GM23248 (cell line): ENCODE measurements around the gene ZNF274. TPM values are rescaled to one million over a fixed set of nuclear protein-coding genes. Genes with fewer than 3 reads are reported as not detected.
A peak's percentile ranks its signal among the peaks of the same experiment; 100 is the strongest.

Experiments used
- DNase-seq: peaks from one replicate; pipeline ENCODE4 v3.0.0-alpha.2; 2015
- H2AFZ ChIP-seq: fragments of 200-600 bp; sonication (generic); 2 replicates; pipeline ENCODE4 v1.6.1; 2016; ENCODE audit warnings: antibody characterized with exemption
- H3F3A ChIP-seq: fragments of 200-600 bp; sonication (generic); 2 replicates; pipeline ENCODE4 v1.6.1; 2016; ENCODE audit warnings: mild to moderate bottlenecking, antibody characterized with exemption, mixed run types; ENCODE audit not compliant: insufficient read depth
- H3K27ac ChIP-seq: fragments of 200-600 bp; sonication (generic); 2 replicates; pipeline ENCODE4 v1.5.1; 2016; ENCODE audit warnings: mild to moderate bottlenecking
- H3K27me3 ChIP-seq: fragments of 200-600 bp; sonication (generic); replicated peaks from 2 replicates; pipeline ENCODE4 v1.6.1; 2016; ENCODE audit warnings: mild to moderate bottlenecking; ENCODE audit not compliant: insufficient read depth
- H3K36me3 ChIP-seq: fragments of 200-600 bp; sonication (generic); 2 replicates; pipeline ENCODE4 v1.6.1; 2016; ENCODE audit warnings: low read depth, mild to moderate bottlenecking
- H3K4me1 ChIP-seq: fragments of 200-600 bp; sonication (generic); 2 replicates; pipeline ENCODE4 v1.6.1; 2016; ENCODE audit warnings: mild to moderate bottlenecking; ENCODE audit not compliant: insufficient read depth
- H3K4me2 ChIP-seq: fragments of 200-600 bp; sonication (generic); one replicate; pipeline ENCODE4 v1.6.1; 2016; ENCODE audit warnings: mild to moderate bottlenecking; ENCODE audit not compliant: unreplicated experiment
- H3K4me3 ChIP-seq: fragments of 200-600 bp; sonication (generic); 2 replicates; pipeline ENCODE4 v1.5.1; 2016; ENCODE audit warnings: mild to moderate bottlenecking
- H3K79me2 ChIP-seq: fragments of 200-600 bp; sonication (generic); 2 replicates; pipeline ENCODE4 v1.6.1; 2016; ENCODE audit warnings: mild to moderate bottlenecking; ENCODE audit not compliant: insufficient read depth
- H3K9ac ChIP-seq: fragments of 200-600 bp; sonication (generic); 2 replicates; pipeline ENCODE4 v1.6.1; 2016; ENCODE audit warnings: mild to moderate bottlenecking
- H3K9me2 ChIP-seq: fragments of 200-600 bp; sonication (generic); 2 replicates; pipeline ENCODE4 v1.6.1; 2016; ENCODE audit warnings: mixed run types, mild to moderate bottlenecking, moderate library complexity; ENCODE audit not compliant: insufficient read depth
- H3K9me3 ChIP-seq: fragments of 200-600 bp; sonication (generic); one replicate; pipeline ENCODE4 v1.6.1; 2017; ENCODE audit warnings: low read depth
- H4K20me1 ChIP-seq: fragments of 200-600 bp; sonication (generic); 2 replicates; pipeline ENCODE4 v1.6.0; 2016; ENCODE audit not compliant: insufficient read depth
- EZH2 ChIP-seq: fragments of 200-600 bp; sonication (generic); IDR thresholded peaks from 2 replicates; pipeline ENCODE4 v1.6.1; 2018; ENCODE audit warnings: antibody characterized with exemption, mild to moderate bottlenecking; ENCODE audit not compliant: insufficient read depth, poor library complexity, severe bottlenecking
- EZH2phosphoT487 ChIP-seq: fragments of 200-600 bp; sonication (generic); IDR thresholded peaks from 2 replicates; pipeline ENCODE4 v1.6.1; 2018; ENCODE audit warnings: antibody characterized with exemption, moderate library complexity, mild to moderate bottlenecking, low read depth; ENCODE audit not compliant: insufficient read depth
- WGBS, 2 experiments: methylation state at CpG; one replicate each; pipeline ENCODE4 v1.1.6; 2015 to 2017; ENCODE audit warnings: low lambda C conversion rate in 2 of 2, low coverage in 1 of 2; ENCODE audit errors: missing lambda C conversion rate in 2 of 2; 5-methylcytosine and 5-hydroxymethylcytosine counted together
- in situ Hi-C: fragments of 300-500 bp; cut with MboI; formaldehyde crosslinking; loops from 2 replicates; pipeline ENCODE4 v1.15.0; 2020
- polyA plus RNA-seq: library from polyadenylated mRNA; unstranded; fragments of >200 nt; fragmentation: Nextera tagmentation; extraction: Ambion mirVana; gene quantifications from 2 replicates; pipeline ENCODE4 v1.2.1, GENCODE V29; 2016
- total RNA-seq: library from RNA; depleted of rRNA; stranded (reverse); fragments of >200 nt; shearing (Covaris generic); gene quantifications from 2 replicates; pipeline ENCODE4 v1.2.3, GENCODE V29; 2014

ZNF274 gene
- total and polyA plus RNA-seq, 2 experiments from 2014 or later: 18.0 to 20.8 TPM

DNA sequence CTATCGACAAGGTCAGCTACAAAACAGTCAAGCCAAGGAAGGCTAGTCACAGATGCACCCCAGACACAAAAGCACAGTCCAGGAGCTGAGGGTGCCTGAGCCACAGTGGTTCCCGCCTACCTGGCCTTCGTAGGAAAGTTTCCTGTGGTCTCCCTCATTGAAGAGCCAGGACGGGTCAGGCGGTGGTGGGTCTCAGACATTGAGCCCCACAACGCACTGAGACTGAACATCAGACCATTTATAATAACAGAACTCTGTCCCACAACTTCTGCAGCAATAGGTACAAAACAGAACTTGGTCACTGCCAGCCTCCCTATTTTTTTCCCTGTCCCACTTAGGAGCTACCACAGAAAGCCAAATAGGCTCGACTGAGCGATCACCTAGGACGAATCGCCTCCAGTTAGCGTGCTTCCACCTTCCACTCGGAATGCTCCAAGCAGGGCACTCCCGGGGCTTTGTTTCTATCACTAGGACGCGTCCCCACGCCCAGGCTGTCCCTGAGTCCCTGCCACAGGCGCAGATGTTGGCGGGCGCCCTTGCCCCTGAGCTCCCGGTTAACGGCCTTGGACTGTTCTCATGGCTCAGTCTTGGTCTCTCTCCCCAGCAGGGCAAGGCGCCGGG lies 45.2 kb downstream of the ZNF274 start:
- TF ChIP-seq EZH2: no peak
- TF ChIP-seq EZH2phosphoT487: no peak
- H3K4me3 ChIP-seq: peak overlapping the region; percentile 80
- H2AFZ ChIP-seq: peak overlapping the region; percentile 95
- peak overlapping the region; percentile 81 for H3K9ac ChIP-seq
- no peaks in the 10 kb centered on the region for H4K20me1 ChIP-seq
- no peaks in the 10 kb centered on the region for H3K9me2 ChIP-seq
- H3K79me2 ChIP-seq: peaks cover 33% of the 10 kb centered on the region
- 4 to 9% methylated on average over 23 of the region's 23 CpGs for WGBS, 2 experiments
- DNase-seq: no peak
- peaks cover 4% of the 10 kb centered on the region; the same call in 1 of the 2 replicates for H3F3A ChIP-seq
- H3K4me2 ChIP-seq: peak overlapping the region; percentile 82
- peaks cover 32% of the 10 kb centered on the region for H3K36me3 ChIP-seq
- no peaks in the 10 kb centered on the region for H3K9me3 ChIP-seq
- no peaks in the 10 kb centered on the region for H3K27me3 ChIP-seq
- peak overlapping the region; percentile 62 for H3K27ac ChIP-seq
- in situ Hi-C loops: no loop called here
- H3K4me1 ChIP-seq: peaks cover 11% of the 10 kb centered on the region

DNA sequence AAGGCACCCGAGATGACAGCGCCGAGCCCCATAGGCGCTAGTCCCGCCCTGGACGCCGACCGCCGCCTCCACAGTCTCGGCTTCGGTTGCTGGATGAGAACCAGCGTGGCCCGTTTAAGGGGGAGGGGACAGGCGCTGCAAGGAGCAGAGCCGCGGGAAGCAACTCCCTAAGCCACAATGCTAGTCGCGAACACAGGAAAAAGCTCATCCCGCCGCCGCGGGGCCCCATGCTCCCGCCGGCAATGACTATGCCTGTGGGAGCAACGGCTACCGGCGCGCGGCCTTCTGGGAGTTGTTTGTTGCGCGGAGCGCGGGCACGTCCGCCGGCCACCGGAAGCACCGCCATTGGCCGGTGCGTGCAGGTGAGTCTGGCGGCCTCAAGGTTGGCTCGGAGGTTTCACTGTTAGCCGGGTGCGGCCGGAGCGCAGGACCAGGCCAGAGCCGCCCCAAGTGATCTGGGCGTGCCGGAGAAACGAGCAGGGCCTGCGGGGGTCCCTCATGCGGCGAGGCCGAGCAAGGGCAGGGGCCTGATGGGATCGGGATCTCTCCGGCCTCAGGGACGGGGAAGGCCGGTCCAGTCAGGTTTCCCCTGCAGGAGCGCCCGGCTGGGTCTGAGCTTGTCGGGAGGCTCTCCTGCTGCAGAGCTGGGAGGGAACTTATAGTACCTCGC lies 45.9 kb downstream of the ZNF274 start, which contains the start of gene ZNF544:
ZNF544 (plus strand) TSS at position 330 of the 670 bp plus-strand sequence. CDS start 15,110 bp downstream, outside the sequence.
- peak; percentile 91 for DNase-seq
- Histone ChIP-seq H3K4me2 (peak within 1 kb of the TSS; percentile 82), H3K9me3 (no peaks in the 10 kb centered on the region), H3K9me2 (no peaks in the 10 kb centered on the region), H3K27ac (peak within 1 kb of the TSS; percentile 62), H3K36me3 (peaks cover 38% of the 10 kb centered on the region), H4K20me1 (no peaks in the 10 kb centered on the region), H3K27me3 (no peaks in the 10 kb centered on the region), H3F3A (peaks cover 4% of the 10 kb centered on the region; the same call in 1 of the 2 replicates), H3K4me3 (peak within 1 kb of the TSS; percentile 80), H2AFZ (peak within 1 kb of the TSS; percentile 95), H3K79me2 (peaks cover 37% of the 10 kb centered on the region), H3K4me1 (peaks cover 11% of the 10 kb centered on the region), H3K9ac (peak within 1 kb of the TSS; percentile 81)
- in situ Hi-C loops: no loop called here
- TF ChIP-seq EZH2: no peak
- TF ChIP-seq EZH2phosphoT487: no peak
- 1 to 3% methylated on average over 58 to 60 of the region's 62 CpGs for WGBS, 2 experiments

DNA sequence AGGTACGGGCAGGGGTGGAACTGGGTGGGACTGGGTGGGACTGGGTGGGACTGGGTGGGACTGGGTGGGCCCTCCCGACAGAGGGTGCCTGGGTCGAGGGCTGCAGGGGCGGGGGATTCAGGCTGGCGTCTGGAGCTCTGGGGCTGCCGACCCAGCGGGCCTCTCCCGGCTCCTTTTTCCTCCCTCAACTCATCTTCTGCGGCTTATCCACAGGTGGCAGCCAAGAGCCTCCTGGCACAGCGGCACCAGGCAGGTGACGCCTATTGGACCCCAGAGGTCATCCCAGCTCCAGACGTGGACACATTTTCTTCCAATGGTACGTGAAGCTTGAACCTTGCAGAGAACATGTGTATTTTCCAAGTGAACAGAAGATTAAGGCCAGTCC lies 46.4 kb downstream of the ZNF274 start:
- Histone ChIP-seq H3K4me1 (peaks cover 11% of the 10 kb centered on the region), H3K27ac (no peak overlapping the region), H3K9ac (peak overlapping the region; percentile 81), H3K9me2 (no peaks in the 10 kb centered on the region), H3K9me3 (no peaks in the 10 kb centered on the region), H3K4me2 (peak overlapping the region; percentile 67), H3K79me2 (peaks cover 42% of the 10 kb centered on the region), H3K36me3 (peaks cover 42% of the 10 kb centered on the region), H3K4me3 (peak overlapping the region; percentile 80), H3K27me3 (no peaks in the 10 kb centered on the region), H4K20me1 (no peaks in the 10 kb centered on the region), H2AFZ (peak overlapping the region; percentile 95), H3F3A (peaks cover 4% of the 10 kb centered on the region; the same call in 1 of the 2 replicates)
- in situ Hi-C loops: no loop called here
- TF ChIP-seq EZH2: no peak
- no peak for TF ChIP-seq EZH2phosphoT487
- peak; percentile 65 for DNase-seq
- 15 to 20% methylated on average over 5 to 13 of the region's 13 CpGs for WGBS, 2 experiments

DNA sequence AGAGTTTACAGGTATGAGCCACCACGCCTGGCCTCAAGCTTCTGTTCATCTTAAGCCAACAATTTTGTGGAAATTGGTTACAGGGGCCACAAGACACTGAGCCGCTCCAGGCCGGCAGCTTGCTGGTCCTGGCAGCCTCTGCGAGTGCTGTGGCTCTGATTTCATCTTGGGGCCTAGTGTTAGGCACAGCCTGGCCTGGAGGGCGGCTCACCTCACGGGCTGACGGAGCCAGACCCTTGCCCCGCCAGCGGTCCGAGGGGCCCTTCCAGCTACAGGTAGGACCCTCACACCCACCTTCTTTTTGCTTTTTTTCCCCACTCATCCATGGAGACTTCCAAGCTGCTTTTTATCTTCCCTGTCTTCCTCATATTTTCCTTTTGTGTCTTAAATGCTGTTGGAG lies 54.5 kb downstream of the ZNF274 start:
- Histone ChIP-seq H2AFZ (no peak overlapping the region), H3K27me3 (no peaks in the 10 kb centered on the region), H4K20me1 (no peaks in the 10 kb centered on the region; the same call in 1 of the 2 replicates), H3K4me1 (no peaks in the 10 kb centered on the region), H3K9me2 (no peaks in the 10 kb centered on the region), H3K9me3 (no peaks in the 10 kb centered on the region), H3K27ac (no peak overlapping the region), H3K9ac (no peak overlapping the region), H3F3A (no peaks in the 10 kb centered on the region), H3K4me3 (no peak overlapping the region), H3K4me2 (no peak overlapping the region), H3K79me2 (peaks cover 37% of the 10 kb centered on the region), H3K36me3 (peaks cover 36% of the 10 kb centered on the region)
- whole genome bisulfite sequencing, 2 experiments: 95 to 98% methylated on average over 10 of the region's 10 CpGs
- TF ChIP-seq EZH2: no peak
- no peak for DNase-seq
- in situ Hi-C loops: no loop called here
